NCI-H1417 (cell line): Measurements from ENCODE around the gene DMTF1.
"Not testable (repeated sequence)": the region's sequence is repeated elsewhere in the genome, so short reads cannot be mapped to it uniquely, and the experiment has no call there.

Source experiments
- DNase-seq, 3 experiments: peaks; one replicate each; lab custom pipeline; 2025; lab: John Stamatoyannopoulos, UW

DMTF1 gene

GRCh38 chr7:87223666-87224065 is 71.4 kb downstream of the DMTF1 start:
- no peak for DNase-seq

- DNase-seq: no peak
Measured at GRCh38 chr7:87225696-87226095, 73.4 kb downstream of the DMTF1 start.

GRCh38 chr7:87226495-87226894 is 74.2 kb downstream of the DMTF1 start:
- DNase-seq: no peak

- DNase-seq: no peak
Measured at GRCh38 chr7:87231258-87231657, 79.0 kb downstream of the DMTF1 start.

GRCh38 chr7:87231711-87232110 is 79.5 kb downstream of the DMTF1 start:
- DNase-seq: no peak

GRCh38 chr7:87234949-87235348 is 82.7 kb downstream of the DMTF1 start:
- no peak for DNase-seq

- not testable (repeated sequence) for DNase-seq
Measured at GRCh38 chr7:87238464-87239051, 86.3 kb downstream of the DMTF1 start.

- DNase-seq: not testable (repeated sequence)
Measured at GRCh38 chr7:87245671-87246070, 93.4 kb downstream of the DMTF1 start.
